ENCODE data around the gene LMAN2L. TPM values are rescaled to one million over a fixed set of nuclear protein-coding genes. Genes with fewer than 3 reads are reported as not detected.
"Not testable (repeated sequence)": the region's sequence is repeated elsewhere in the genome, so short reads cannot be mapped to it uniquely, and the experiment has no call there.

The LMAN2L gene
- total RNA-seq, 1 donor from 2014 or later = 27.9 TPM

- peaks cover 7% of the 10 kb centered on the region for H3K27me3 ChIP-seq (ENCODE audit: low read depth)
- no peaks in the 10 kb centered on the region for H3K36me3 ChIP-seq
- H3K27ac ChIP-seq (replicated peaks) = no peak overlapping the region
- intact Hi-C loops (cut with micrococcal nuclease) = no loop called here
- H3K9me3 ChIP-seq (replicated peaks) = peaks cover 1% of the 10 kb centered on the region
- DNase-seq = no peak
- peaks cover 9% of the 10 kb centered on the region for H3K4me1 ChIP-seq
- no peak for TF ChIP-seq CTCF (IDR thresholded peaks at IDR 0.05; ENCODE audit: borderline replicate concordance)
- H3K4me3 ChIP-seq = no peak overlapping the region
Measured at GRCh38 chr2:96669539-96670215, 70.2 kb downstream of the LMAN2L start.

- H3K27ac ChIP-seq (replicated peaks) = no peak overlapping the region
- peaks cover 7% of the 10 kb centered on the region for H3K27me3 ChIP-seq (ENCODE audit: low read depth)
- H3K36me3 ChIP-seq = no peaks in the 10 kb centered on the region
- peaks cover 13% of the 10 kb centered on the region for H3K4me1 ChIP-seq
- TF ChIP-seq CTCF (IDR thresholded peaks at IDR 0.05; ENCODE audit: borderline replicate concordance) = no peak
- DNase-seq = no peak
- H3K4me3 ChIP-seq = no peak overlapping the region
- peaks cover 10% of the 10 kb centered on the region for H3K9me3 ChIP-seq (replicated peaks)
- intact Hi-C loops (cut with micrococcal nuclease) = no loop called here
Measured at GRCh38 chr2:96668771-96669170, 71.1 kb downstream of the LMAN2L start.

GRCh38 chr2:96665717-96666116 is 74.1 kb downstream of the LMAN2L start:
- DNase-seq; H3K4me3 ChIP-seq; intact Hi-C loops (cut with micrococcal nuclease); H3K36me3 ChIP-seq; H3K27me3 ChIP-seq (ENCODE audit: low read depth): not testable (repeated sequence)
- H3K4me1 ChIP-seq = peaks cover 13% of the 10 kb centered on the region
- peak overlapping the region; percentile 62 for H3K27ac ChIP-seq (replicated peaks)
- H3K9me3 ChIP-seq (replicated peaks) = peaks cover 12% of the 10 kb centered on the region

GRCh38 chr2:96665083-96665569 is 74.7 kb downstream of the LMAN2L start:
- intact Hi-C loops (cut with micrococcal nuclease) = no loop called here
- H3K27me3 ChIP-seq (ENCODE audit: low read depth) = peaks cover under 1% of the 10 kb centered on the region
- no peak for DNase-seq

GRCh38 chr2:96664366-96664925 is 75.4 kb downstream of the LMAN2L start:
- no peak for TF ChIP-seq CTCF (IDR thresholded peaks at IDR 0.05; ENCODE audit: borderline replicate concordance)
- no peaks in the 10 kb centered on the region for H3K27me3 ChIP-seq (ENCODE audit: low read depth)
- no peak overlapping the region for H3K4me3 ChIP-seq
- DNase-seq = no peak
- H3K9me3 ChIP-seq (replicated peaks) = peaks cover 12% of the 10 kb centered on the region
- peaks cover 13% of the 10 kb centered on the region for H3K4me1 ChIP-seq
- H3K27ac ChIP-seq (replicated peaks) = peak overlapping the region; percentile 62
- H3K36me3 ChIP-seq = no peaks in the 10 kb centered on the region
- intact Hi-C loops (cut with micrococcal nuclease) = no loop called here

More at GRCh38 chr2:96665083-96665569, 74.7 kb downstream of the LMAN2L start:
- H3K4me3 ChIP-seq = no peak overlapping the region
- H3K36me3 ChIP-seq = no peaks in the 10 kb centered on the region
- no peak for TF ChIP-seq CTCF (IDR thresholded peaks at IDR 0.05; ENCODE audit: borderline replicate concordance)
- H3K4me1 ChIP-seq = peaks cover 13% of the 10 kb centered on the region
- H3K27ac ChIP-seq (replicated peaks) = peak overlapping the region; percentile 62
- peaks cover 12% of the 10 kb centered on the region for H3K9me3 ChIP-seq (replicated peaks)

GRCh38 chr2:96663829-96664228 is 76.0 kb downstream of the LMAN2L start:
- Histone ChIP-seq H3K4me1 (peaks cover 13% of the 10 kb centered on the region), H3K4me3 (no peak overlapping the region), H3K36me3 (no peaks in the 10 kb centered on the region), H3K27me3 (ENCODE audit: low read depth) (no peaks in the 10 kb centered on the region), H3K9me3 (replicated peaks) (peaks cover 12% of the 10 kb centered on the region), H3K27ac (replicated peaks) (no peak overlapping the region)
- TF ChIP-seq CTCF (IDR thresholded peaks at IDR 0.05; ENCODE audit: borderline replicate concordance) = no peak
- no peak for DNase-seq
- intact Hi-C loops (cut with micrococcal nuclease) = no loop called here

Data from left ventricle myocardium inferior (tissue), 1 donor.